GM12801 (cell line): Measurements from ENCODE around the gene PRDX2.

ENCODE experiments used
- CTCF ChIP-seq: IDR thresholded peaks from one replicate; pipeline ENCODE4 v1.5.1; 2011; ENCODE audit warnings: control low read depth; ENCODE audit not compliant: insufficient read length; ENCODE audit errors: extremely low read depth

Gene PRDX2

DNA sequence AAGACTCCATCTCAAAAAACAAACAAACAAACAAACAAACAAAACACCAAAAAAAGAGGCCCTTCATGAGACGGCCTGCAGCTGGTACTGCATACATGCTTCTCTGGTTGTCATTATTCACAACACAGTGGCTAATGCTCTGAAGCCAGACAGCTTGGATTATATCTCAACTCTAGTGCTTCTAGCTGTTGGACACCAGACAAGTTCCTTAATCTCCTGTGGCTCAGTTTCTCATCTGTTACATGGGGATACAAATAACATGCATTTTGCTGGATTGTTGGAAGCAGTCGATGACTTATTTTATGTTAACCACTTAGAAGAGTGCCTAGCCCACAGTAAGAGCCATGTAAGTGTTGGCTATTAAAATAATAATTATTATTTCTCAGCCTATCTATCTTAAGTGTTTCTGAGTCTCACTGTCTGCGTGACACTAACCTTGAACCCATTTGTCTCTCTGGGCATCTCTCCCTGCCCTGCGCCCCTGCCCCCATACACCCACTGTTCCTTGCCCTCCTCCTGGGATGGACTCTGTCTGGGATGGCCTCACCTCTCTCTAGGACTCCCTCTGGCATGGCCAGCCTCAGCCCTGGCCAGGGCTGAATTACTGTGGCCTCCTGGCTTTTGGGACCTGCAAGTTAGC is 13.4 kb downstream of the PRDX2 start:
- TF ChIP-seq CTCF = no peak

GRCh38 chr19:12787458-12787857 is 14.1 kb downstream of the PRDX2 start:
- no peak for TF ChIP-seq CTCF

DNA sequence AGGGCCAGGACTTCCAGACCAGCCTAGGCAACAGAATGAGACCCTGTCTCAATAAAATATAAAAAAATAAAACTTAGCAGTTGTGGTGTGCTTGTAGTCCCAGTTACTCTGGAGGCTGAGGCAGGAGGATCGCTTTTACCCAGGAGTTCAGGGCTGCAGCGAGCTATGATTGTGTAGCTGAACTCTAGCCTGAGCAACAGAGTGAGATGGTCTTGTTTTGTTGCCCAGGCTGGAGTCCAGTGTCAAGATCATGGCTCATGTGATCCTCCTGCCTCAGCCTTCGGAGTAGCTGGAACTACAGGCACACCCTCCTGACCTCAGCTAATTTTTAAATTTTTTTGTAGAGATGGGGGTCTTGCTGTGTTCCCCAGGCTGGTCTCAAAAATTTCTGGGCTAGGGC is 14.6 kb downstream of the PRDX2 start:
- TF ChIP-seq CTCF = no peak

DNA sequence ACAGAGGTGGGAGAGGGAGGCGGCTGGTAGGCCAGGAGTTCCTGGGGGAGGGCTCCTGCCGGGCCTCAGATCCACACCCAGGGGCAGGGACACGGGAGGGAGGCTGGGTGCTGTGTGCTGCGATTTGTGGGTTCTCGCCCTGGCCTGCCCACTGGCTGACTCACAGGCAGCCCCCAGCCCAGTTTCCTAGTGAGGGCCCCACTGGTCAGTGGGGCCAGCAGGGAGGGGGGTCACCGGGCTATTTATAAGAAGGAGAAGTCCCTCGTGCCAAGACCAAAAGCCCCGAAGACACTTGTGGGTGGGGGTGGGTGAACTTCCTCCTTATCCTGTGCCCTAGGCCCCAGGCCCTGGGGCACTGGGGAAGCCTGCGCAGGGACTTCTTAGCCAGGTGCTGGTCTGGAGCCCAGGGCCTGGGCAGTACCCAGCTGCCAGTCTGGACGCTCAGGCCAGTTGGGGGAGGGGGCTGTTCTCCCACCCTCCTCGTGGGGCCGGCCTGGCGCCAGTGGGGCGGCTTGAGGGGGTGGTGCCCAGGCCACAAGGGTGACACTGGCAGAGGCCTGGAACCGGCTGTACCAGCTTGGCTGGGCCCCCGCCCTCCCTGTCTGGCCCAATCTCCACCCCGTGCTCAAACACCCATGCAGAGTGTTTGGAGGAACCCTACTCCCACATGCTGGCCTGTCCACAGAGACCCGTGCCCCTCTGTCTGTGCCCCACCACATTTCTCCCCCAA is 15.3 kb downstream of the PRDX2 start:
- no peak for TF ChIP-seq CTCF

GRCh38 chr19:12785431-12786031 is 16.1 kb downstream of the PRDX2 start:
- no peak for TF ChIP-seq CTCF

- no peak for TF ChIP-seq CTCF
These were observed 16.6 kb downstream of the PRDX2 start for GRCh38 chr19:12784871-12785430.

- no peak for TF ChIP-seq CTCF
These were observed 17.2 kb downstream of the PRDX2 start for GRCh38 chr19:12784394-12784870.
